IMR-90 (cell line): ENCODE measurements around the gene TASP1.

Source experiments
- BHLHE40 ChIP-seq: fragments of 150-350 bp; IDR thresholded peaks from 2 replicates; pipeline ENCODE4 v1.6.1; 2016; ENCODE audit warnings: mild to moderate bottlenecking, low read depth, low read length
- CEBPB ChIP-seq: IDR thresholded peaks from 2 replicates; pipeline ENCODE4 v1.6.1; 2012; ENCODE audit warnings: low read depth, low read length, improper control_type of control experiment
- CHD1 ChIP-seq: IDR thresholded peaks from 2 replicates; pipeline ENCODE4 v1.6.1; 2012; ENCODE audit warnings: low read depth, low read length, improper control_type of control experiment
- CTCF ChIP-seq: conservative IDR thresholded peaks from 2 replicates; pipeline ENCODE4 v1.5.1; 2012; ENCODE audit warnings: mild to moderate bottlenecking, low read depth, low read length, improper control_type of control experiment
- FOS ChIP-seq: fragments of 150-350 bp; IDR thresholded peaks from 2 replicates; pipeline ENCODE4 v1.6.1; 2016; ENCODE audit warnings: low read depth, low read length
- MAFK ChIP-seq: IDR thresholded peaks from 2 replicates; pipeline ENCODE4 v1.6.1; 2012; ENCODE audit warnings: low read depth, low read length, improper control_type of control experiment
- MAZ ChIP-seq: IDR thresholded peaks from 2 replicates; pipeline ENCODE4 v1.6.1; 2012; ENCODE audit warnings: low read depth, mild to moderate bottlenecking, low read length, improper control_type of control experiment, moderate library complexity, borderline replicate concordance
- MXI1 ChIP-seq: IDR thresholded peaks from 2 replicates; pipeline ENCODE4 v1.6.1; 2012; ENCODE audit warnings: low read depth, mild to moderate bottlenecking, low read length, moderate library complexity, borderline replicate concordance
- POLR2A ChIP-seq: IDR thresholded peaks from 2 replicates; pipeline ENCODE4 v1.6.1; 2012; ENCODE audit warnings: mild to moderate bottlenecking, low read depth, low read length
- RAD21 ChIP-seq: IDR thresholded peaks from 2 replicates; pipeline ENCODE4 v1.6.1; 2012; ENCODE audit warnings: low read length, improper control_type of control experiment
- RCOR1 ChIP-seq: IDR thresholded peaks from 2 replicates; pipeline ENCODE4 v1.6.1; 2012; ENCODE audit warnings: mild to moderate bottlenecking, low read length, improper control_type of control experiment; ENCODE audit not compliant: insufficient replicate concordance
- RFX5 ChIP-seq: IDR thresholded peaks from 2 replicates; pipeline ENCODE4 v1.8.0; 2012; ENCODE audit warnings: low read depth, mild to moderate bottlenecking, low read length, moderate library complexity
- USF2 ChIP-seq: fragments of 150-350 bp; IDR thresholded peaks from 2 replicates; pipeline ENCODE4 v1.6.1; 2017; ENCODE audit warnings: mild to moderate bottlenecking, antibody characterized with exemption, low read length, low read depth

DNA sequence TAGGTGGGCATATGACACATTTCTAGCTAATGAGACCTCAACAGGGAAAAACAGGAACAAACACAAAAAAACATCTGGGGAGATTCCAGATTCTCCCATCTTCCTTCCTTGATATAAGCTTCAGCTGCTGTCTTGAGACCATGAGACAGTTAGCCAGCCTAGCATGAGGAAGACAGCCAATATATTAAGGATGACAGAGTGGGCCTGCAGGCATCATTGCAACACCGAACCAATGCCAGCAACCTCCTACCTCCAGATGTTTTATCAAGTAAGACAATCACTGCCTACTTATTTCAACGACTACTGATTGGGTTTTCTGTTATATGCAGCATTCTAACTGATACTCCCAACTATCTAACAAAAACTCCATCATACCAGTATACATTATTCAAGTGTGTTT lies 298.6 kb downstream of the TASP1 start:
- TF ChIP-seq CTCF (no peak), POLR2A (no peak), MAFK (no peak), USF2 (no peak), CEBPB (no peak), MXI1 (no peak), FOS (no peak), RFX5 (no peak), MAZ (no peak), RCOR1 (no peak), RAD21 (no peak), CHD1 (no peak), BHLHE40 (no peak)
